NCI-H2081 (cell line): ENCODE results near the gene GOLGA6L10.
"Not testable (repeated sequence)": the region's sequence is repeated elsewhere in the genome, so short reads cannot be mapped to it uniquely, and the experiment has no call there.

Source experiments
- DNase-seq, 2 experiments: peaks; one replicate each; lab custom pipeline; 2025; lab: John Stamatoyannopoulos, UW

The GOLGA6L10 gene, protein sequence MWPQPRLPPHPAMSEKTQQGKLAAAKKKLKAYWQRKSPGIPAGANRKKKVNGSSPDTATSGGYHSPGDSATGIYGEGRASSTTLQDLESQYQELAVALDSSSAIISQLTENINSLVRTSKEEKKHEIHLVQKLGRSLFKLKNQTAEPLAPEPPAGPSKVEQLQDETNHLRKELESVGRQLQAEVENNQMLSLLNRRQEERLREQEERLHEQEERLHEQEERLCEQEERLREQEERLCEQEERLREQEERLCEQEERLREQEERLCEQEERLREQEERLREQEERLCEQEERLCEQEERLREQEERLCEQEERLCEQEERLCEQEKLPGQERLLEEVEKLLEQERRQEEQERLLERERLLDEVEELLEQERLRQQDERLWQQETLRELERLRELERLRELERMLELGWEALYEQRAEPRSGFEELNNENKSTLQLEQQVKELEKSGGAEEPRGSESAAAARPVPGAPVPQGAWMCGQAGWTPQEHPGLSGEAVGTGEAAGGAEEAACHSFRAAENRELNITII

GRCh38 chr15:82349375-82349774, at the start of gene GOLGA6L10:
Gene GOLGA6L10 (minus strand): TSS chr15:82349475. CDS start chr15:82349375, 100 bp downstream.
- not testable (repeated sequence) for DNase-seq

DNA sequence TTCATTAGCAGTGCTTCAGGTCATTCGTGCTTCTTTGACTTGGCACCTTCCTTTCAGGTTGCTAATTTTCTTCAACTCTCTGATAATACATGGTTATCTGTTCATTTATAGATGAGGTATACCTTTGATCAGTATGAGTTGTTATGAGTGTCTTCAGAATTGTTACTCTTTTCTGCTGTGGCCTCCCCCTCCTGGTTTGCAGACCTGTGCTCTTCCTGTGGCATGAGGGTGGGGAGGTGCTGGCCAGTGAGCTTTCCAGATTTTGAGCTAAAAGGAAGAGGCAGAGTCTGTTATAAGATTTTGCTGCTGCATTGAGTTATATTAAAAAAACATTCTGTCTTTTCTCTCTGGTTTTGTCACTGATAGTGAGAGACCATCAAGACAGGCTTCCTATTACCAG, 49.5 kb upstream of the GOLGA6L10 start:
- DNase-seq = no peak

DNA sequence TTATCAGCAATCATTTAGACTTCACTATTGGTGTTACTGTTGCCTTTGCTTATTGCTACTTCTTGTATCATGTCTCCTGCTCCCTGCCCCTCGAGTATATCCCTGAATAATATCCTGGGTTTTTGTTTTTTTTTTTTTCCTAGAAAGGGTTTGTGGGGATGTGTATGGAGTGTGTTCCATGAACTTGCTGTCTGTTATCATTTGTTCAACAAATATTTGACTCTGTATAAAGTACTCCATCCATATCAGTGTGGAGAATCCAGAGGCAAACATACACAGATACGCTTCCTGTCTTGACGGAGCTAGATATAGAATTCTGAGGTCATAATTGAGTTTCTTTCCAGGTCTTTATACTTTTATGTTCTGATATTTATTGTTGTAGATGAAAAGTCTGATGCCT, 48.5 kb upstream of the GOLGA6L10 start:
- no peak for DNase-seq

DNA sequence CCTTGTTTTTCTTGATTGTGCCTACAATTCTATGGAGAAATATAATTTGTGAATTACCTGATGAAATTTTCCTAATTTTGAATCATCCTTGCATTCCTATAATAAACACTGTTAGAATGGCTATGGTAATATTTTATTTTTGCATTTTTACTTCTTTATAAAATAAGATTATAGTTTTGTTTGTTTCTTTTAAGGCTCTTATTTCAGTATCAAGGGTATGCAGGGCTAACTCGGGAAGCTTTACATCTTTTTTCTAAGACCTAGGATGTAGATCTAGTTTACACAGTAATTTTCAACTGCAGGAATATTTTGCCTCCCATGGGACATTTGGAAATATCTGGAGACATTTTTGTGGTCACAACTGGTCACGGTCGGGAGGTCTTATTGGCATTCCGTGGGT, 46.5 kb upstream of the GOLGA6L10 start:
- DNase-seq = not testable (repeated sequence)

GRCh38 chr15:82393671-82394070, 44.4 kb upstream of the GOLGA6L10 start:
- no peak for DNase-seq

DNA sequence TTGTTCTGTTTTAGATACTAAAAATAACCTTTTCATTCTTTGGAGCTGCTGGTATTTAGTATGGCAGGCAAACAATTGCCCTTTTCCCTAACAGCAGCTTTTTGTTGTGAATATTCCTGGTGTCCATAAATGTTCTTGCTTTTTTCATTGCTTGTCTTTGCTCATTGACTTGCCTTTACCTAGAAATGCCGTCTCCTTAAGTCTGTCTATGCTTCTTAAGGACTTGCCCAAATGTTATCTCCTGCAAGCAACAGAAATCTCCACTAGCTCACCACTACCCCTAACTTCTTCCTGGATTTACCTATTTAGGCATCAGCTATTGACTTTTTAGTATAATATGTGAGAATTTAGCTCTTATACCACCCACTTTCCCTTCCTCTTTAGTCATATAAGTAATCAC, 42.8 kb upstream of the GOLGA6L10 start:
- not testable (repeated sequence) for DNase-seq

- not testable (repeated sequence) for DNase-seq
Observed at GRCh38 chr15:82390152-82390551, 40.9 kb upstream of the GOLGA6L10 start.

GRCh38 chr15:82387209-82387608, 37.9 kb upstream of the GOLGA6L10 start:
- not testable (repeated sequence) for DNase-seq

DNA sequence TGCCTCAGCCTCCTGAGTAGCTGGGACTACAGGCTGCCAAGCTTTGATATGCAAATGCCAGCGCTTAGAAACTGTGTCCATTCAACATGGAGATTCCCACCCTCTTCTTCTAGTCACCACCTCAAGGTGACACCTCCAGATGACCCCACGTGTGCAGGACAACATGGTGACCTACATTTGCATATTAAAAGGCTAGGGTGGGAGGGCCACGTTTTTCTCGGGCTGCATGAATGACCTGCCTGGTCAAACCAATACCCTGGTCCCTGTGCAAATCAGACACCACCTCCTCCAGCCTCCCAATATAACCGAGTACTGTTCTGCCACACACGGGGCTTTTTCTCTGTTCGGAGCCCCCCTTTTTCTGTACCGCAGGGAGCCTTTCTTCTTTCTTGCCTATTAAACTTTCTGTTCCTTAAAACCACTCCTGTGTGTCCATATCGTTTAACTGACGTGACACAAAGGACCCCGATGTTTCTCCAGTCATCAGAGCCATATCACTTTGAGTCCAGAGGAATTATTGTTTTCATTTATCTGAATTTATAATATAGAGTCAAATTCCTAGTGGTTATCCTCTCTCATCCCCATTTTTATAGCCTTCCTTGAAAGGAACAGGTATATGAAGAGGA, 32.2 kb upstream of the GOLGA6L10 start:
- not testable (repeated sequence) for DNase-seq

GRCh38 chr15:82379552-82379951, 30.3 kb upstream of the GOLGA6L10 start:
- DNase-seq = not testable (repeated sequence)

- DNase-seq = not testable (repeated sequence)
Observed at GRCh38 chr15:82373661-82374060, 24.4 kb upstream of the GOLGA6L10 start.

DNA sequence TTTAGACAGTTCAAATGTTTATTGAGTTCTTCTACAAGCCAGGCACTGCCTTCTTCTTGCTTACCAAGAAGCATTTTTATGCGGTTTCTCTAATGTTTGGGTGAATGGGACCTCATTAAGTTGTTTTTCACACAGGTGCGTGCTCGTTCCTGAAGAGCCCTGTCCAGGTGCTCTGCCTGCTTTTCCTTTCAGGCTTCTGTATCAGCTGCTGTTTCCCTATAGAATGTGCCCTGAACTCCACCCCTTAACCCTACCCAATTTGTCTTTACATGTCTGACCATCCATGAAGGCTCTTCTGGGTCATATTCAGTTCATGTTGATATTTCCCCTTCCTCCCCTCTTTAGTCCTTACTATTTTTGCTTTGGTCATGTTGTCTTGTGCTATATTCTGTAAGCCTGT, 22.4 kb upstream of the GOLGA6L10 start:
- no peak for DNase-seq

DNA sequence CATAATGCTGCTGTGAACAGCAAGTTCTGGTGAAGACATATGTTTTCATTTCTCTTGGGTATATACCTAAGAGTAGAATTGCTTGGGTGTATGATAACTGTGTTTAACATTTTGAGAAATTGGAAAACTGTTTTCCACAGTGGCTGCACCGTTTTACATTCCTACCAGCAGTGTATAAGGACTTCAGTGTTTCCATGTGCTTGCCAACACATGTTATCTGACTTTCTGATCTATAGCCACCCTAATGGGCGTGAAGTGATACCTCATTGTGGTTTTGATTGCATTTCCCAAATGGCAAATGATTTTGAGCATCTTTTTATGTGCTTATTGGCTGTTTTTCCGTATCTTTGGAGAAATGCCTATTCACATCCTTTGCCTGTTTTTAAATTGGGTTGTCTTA, 18.5 kb upstream of the GOLGA6L10 start:
- DNase-seq = not testable (repeated sequence)

GRCh38 chr15:82365692-82366323, 16.5 kb upstream of the GOLGA6L10 start:
- not testable (repeated sequence) for DNase-seq

GRCh38 chr15:82364548-82364947, 15.3 kb upstream of the GOLGA6L10 start:
- not testable (repeated sequence) for DNase-seq

DNA sequence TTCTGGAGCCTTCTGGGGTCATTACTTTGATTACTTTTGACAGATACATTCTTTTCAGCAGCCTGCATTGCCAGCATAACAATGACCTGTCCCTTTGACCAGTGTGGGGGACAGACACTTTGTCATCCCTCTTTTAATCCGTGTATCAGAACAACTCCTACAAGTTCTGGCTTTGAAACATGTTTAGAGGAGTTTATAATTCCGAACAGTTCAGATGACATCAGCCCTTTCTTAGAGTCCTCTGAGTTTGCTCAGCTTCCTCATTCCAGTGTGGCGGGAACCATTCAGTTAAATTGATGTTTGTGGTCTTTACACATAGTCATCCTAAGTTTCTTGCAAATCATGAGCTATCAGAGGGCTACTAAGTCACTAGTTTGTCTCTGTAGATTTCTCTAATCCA, 13.5 kb upstream of the GOLGA6L10 start:
- not testable (repeated sequence) for DNase-seq

GRCh38 chr15:82360618-82361017, 11.3 kb upstream of the GOLGA6L10 start:
- DNase-seq = not testable (repeated sequence)

- DNase-seq = not testable (repeated sequence)
Observed at GRCh38 chr15:82355055-82355454, 5.8 kb upstream of the GOLGA6L10 start.

GRCh38 chr15:82354546-82354945, 5.3 kb upstream of the GOLGA6L10 start:
- DNase-seq = not testable (repeated sequence)

GRCh38 chr15:82347645-82348044, 1.6 kb downstream of the GOLGA6L10 start:
- not testable (repeated sequence) for DNase-seq

- DNase-seq = not testable (repeated sequence)
Observed at GRCh38 chr15:82345176-82345575, 4.1 kb downstream of the GOLGA6L10 start.

DNA sequence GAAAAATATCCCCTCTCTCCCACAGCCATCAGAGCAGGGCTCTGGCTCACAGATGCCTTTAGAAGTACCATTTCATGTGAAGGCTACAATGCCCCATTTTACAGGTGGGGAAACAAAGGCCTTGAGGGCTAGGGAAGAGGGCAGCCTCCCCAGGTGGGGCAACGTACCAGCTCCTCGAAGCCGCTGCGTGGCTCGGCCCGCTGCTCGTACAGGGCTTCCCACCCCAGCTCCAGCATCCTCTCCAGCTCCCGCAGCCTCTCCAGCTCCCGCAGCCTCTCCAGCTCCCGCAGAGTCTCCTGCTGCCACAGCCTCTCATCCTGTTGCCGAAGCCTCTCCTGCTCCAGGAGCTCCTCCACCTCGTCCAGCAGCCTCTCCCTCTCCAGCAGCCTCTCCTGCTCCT, 4.9 kb downstream of the GOLGA6L10 start:
- not testable (repeated sequence) for DNase-seq
